Measurements from ENCODE around the gene GALE. TPM values are rescaled to one million over a fixed set of nuclear protein-coding genes. Genes with fewer than 3 reads are reported as not detected.

GALE gene
- polyA plus RNA-seq, 1 donor (not counting 4 experiments of a cell fraction or from before 2014, with no cell fraction given) = 52.8 TPM

DNA sequence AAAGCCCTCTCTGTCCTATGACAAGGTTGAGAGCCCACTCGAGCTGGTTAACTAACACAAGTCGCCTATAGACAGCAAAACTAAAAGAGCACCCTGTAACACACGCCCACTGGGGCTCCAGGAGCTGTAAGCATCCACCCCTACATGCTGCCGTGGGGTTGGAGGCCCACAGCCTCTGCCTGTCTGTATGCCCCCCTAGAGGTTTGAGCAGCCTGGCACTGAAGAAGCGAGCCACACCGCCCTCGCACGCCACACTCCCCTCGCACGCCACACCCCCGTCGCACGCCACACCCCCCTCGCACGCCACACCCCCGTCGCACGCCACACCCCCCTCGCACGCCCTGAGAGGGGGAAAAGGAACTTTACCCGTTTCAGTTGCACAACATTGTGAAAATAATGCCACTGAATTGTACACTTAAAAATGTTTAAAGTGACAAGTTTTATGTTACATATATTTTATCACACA, 37.9 kb upstream of the GALE start:
- Histone ChIP-seq H3K4me3 (ENCODE audit: control insufficient read depth in 2 of 3, extremely low read depth in 1 of 3, insufficient read depth in 2 of 3, low read depth in 1 of 3, low read length in 3 of 3) (peak overlapping the region in 2 of 3 experiments; percentile 47 to 50), H3K9me1 (ENCODE audit: control insufficient read depth, extremely low read depth, insufficient read depth, low read length) (no peaks in the 10 kb centered on the region), H3K36me3 (ENCODE audit: control insufficient read depth in 2 of 2, extremely low read depth in 1 of 2, insufficient read depth in 2 of 2, low read length in 2 of 2) (no peaks in the 10 kb centered on the region), H3K4me2 (ENCODE audit: control insufficient read depth, extremely low read depth, insufficient read depth, low read depth, low read length) (peak overlapping the region; percentile 78), H3K27ac (ENCODE audit: control insufficient read depth, insufficient read depth, low read length) (no peak overlapping the region), H4K20me1 (ENCODE audit: control insufficient read depth, extremely low read depth, insufficient read depth, low read length) (no peaks in the 10 kb centered on the region), H3K9ac (ENCODE audit: control insufficient read depth, extremely low read depth, insufficient read depth, low read length) (no peak overlapping the region), H3K4me1 (ENCODE audit: control insufficient read depth, extremely low read depth, insufficient read depth, low read length) (peaks cover 3% of the 10 kb centered on the region), H3K79me2 (ENCODE audit: control insufficient read depth, insufficient read depth, low read length) (no peaks in the 10 kb centered on the region), H3K27me3 (ENCODE audit: control insufficient read depth, extremely low read depth, insufficient read depth, low read length) (peaks cover 6% of the 10 kb centered on the region), H2AFZ (ENCODE audit: control insufficient read depth, low read length) (peak overlapping the region; percentile 73), H3K9me3 (ENCODE audit: control insufficient read depth, low read depth, low read length) (no peaks in the 10 kb centered on the region)
- DNase-seq (ENCODE audit: low read depth, low spot score) = no peak
- FAIRE-seq = no peak
- dilution Hi-C loops (cut with MboI; ENCODE audit: extremely low pct_ligation_motif_present, low sequenced_read_pairs) = no loop called here
- TF ChIP-seq, protein P1, sequence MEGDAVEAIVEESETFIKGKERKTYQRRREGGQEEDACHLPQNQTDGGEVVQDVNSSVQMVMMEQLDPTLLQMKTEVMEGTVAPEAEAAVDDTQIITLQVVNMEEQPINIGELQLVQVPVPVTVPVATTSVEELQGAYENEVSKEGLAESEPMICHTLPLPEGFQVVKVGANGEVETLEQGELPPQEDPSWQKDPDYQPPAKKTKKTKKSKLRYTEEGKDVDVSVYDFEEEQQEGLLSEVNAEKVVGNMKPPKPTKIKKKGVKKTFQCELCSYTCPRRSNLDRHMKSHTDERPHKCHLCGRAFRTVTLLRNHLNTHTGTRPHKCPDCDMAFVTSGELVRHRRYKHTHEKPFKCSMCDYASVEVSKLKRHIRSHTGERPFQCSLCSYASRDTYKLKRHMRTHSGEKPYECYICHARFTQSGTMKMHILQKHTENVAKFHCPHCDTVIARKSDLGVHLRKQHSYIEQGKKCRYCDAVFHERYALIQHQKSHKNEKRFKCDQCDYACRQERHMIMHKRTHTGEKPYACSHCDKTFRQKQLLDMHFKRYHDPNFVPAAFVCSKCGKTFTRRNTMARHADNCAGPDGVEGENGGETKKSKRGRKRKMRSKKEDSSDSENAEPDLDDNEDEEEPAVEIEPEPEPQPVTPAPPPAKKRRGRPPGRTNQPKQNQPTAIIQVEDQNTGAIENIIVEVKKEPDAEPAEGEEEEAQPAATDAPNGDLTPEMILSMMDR (optimal IDR thresholded peaks at IDR 0.05 in 1 of 3, IDR thresholded peaks at IDR 0.05 in 1 of 3, conservative IDR thresholded peaks at IDR 0.05 in 1 of 3; ENCODE audit: extremely low read depth in 1 of 3, insufficient read depth in 2 of 3, low read length in 3 of 3) = no peak
- no peak for TF ChIP-seq EZH2 (IDR thresholded peaks at IDR 0.05; ENCODE audit: low read length)

DNA sequence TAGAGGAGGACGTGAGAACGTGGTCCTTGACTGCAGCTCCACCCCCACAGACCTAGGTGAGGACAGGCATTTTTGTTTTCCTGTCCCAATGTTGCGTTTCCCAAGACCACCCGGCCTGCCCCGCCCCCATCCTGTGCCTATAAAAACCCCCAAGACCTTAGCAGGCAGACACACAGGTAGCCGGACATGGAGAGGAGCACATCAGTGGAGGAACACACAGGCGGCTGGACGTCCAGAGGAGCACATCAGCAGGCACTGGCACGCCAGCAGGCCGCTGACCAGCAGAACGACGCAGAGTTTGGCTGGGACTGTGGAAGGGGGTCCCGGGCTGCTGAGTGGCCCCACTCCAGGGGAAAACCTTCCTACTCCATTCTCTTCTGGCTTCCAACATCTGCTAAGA, 37.4 kb upstream of the GALE start:
- Histone ChIP-seq H3K79me2 (ENCODE audit: control insufficient read depth, insufficient read depth, low read length) (no peaks in the 10 kb centered on the region), H3K9me3 (ENCODE audit: control insufficient read depth, low read depth, low read length) (no peaks in the 10 kb centered on the region), H4K20me1 (ENCODE audit: control insufficient read depth, extremely low read depth, insufficient read depth, low read length) (no peaks in the 10 kb centered on the region), H3K9me1 (ENCODE audit: control insufficient read depth, extremely low read depth, insufficient read depth, low read length) (no peaks in the 10 kb centered on the region), H3K27me3 (ENCODE audit: control insufficient read depth, extremely low read depth, insufficient read depth, low read length) (peaks cover 6% of the 10 kb centered on the region), H3K27ac (ENCODE audit: control insufficient read depth, insufficient read depth, low read length) (no peak overlapping the region), H3K4me1 (ENCODE audit: control insufficient read depth, extremely low read depth, insufficient read depth, low read length) (peaks cover 3% of the 10 kb centered on the region), H3K4me2 (ENCODE audit: control insufficient read depth, extremely low read depth, insufficient read depth, low read depth, low read length) (peak overlapping the region; percentile 78), H3K9ac (ENCODE audit: control insufficient read depth, extremely low read depth, insufficient read depth, low read length) (no peak overlapping the region), H2AFZ (ENCODE audit: control insufficient read depth, low read length) (no peak overlapping the region), H3K36me3 (ENCODE audit: control insufficient read depth in 2 of 2, extremely low read depth in 1 of 2, insufficient read depth in 2 of 2, low read length in 2 of 2) (no peaks in the 10 kb centered on the region), H3K4me3 (ENCODE audit: control insufficient read depth in 2 of 3, extremely low read depth in 1 of 3, insufficient read depth in 2 of 3, low read depth in 1 of 3, low read length in 3 of 3) (peak overlapping the region in 1 of 3 experiments; percentile 47)
- DNase-seq (ENCODE audit: low read depth, low spot score) = no peak
- no peak for FAIRE-seq
- dilution Hi-C loops (cut with MboI; ENCODE audit: extremely low pct_ligation_motif_present, low sequenced_read_pairs) = no loop called here
- TF ChIP-seq EZH2 (IDR thresholded peaks at IDR 0.05; ENCODE audit: low read length) = no peak
- TF ChIP-seq, protein P1 (optimal IDR thresholded peaks at IDR 0.05 in 1 of 3, IDR thresholded peaks at IDR 0.05 in 1 of 3, conservative IDR thresholded peaks at IDR 0.05 in 1 of 3; ENCODE audit: extremely low read depth in 1 of 3, insufficient read depth in 2 of 3, low read length in 3 of 3) = no peak

Measured in keratinocyte (primary cell).